Measurements from ENCODE around the gene ARHGAP26. TPM values are rescaled to one million over a fixed set of nuclear protein-coding genes. Genes with fewer than 3 reads are reported as not detected.
"Not testable (repeated sequence)": the region's sequence is repeated elsewhere in the genome, so short reads cannot be mapped to it uniquely, and the experiment has no call there.

Gene ARHGAP26
- total RNA-seq, 4 donors from 2014 or later: 12.4 to 49.5 (median 31.8) TPM

GRCh38 chr5:143083006-143083405, 312.8 kb downstream of the ARHGAP26 start:
- H3K27ac ChIP-seq: no peak overlapping the region
- no peak overlapping the region for H3K4me3 ChIP-seq
- H3K9me3 ChIP-seq: no peaks in the 10 kb centered on the region
- H3K27me3 ChIP-seq: no peaks in the 10 kb centered on the region
- H3K4me1 ChIP-seq: no peaks in the 10 kb centered on the region
- H3K36me3 ChIP-seq: no peaks in the 10 kb centered on the region
- TF ChIP-seq POLR2A (IDR thresholded peaks at IDR 0.05): no peak
- no peak for TF ChIP-seq CTCF (IDR thresholded peaks at IDR 0.05)
- DNase-seq: no peak
- intact Hi-C loops (cut with DNase I; ENCODE audit: low total_unique reads): no loop called here

GRCh38 chr5:143084407-143084806, 314.2 kb downstream of the ARHGAP26 start:
- intact Hi-C loops (cut with DNase I; ENCODE audit: low total_unique reads): no loop called here
- no peak overlapping the region for H3K4me3 ChIP-seq
- no peaks in the 10 kb centered on the region for H3K9me3 ChIP-seq
- DNase-seq: no peak
- H3K27ac ChIP-seq: no peak overlapping the region
- no peaks in the 10 kb centered on the region for H3K36me3 ChIP-seq
- H3K27me3 ChIP-seq: no peaks in the 10 kb centered on the region
- H3K4me1 ChIP-seq: no peaks in the 10 kb centered on the region
- TF ChIP-seq CTCF (IDR thresholded peaks at IDR 0.05): no peak

GRCh38 chr5:143085319-143085917, 315.2 kb downstream of the ARHGAP26 start:
- Histone ChIP-seq H3K27ac (no peak overlapping the region), H3K36me3 (no peaks in the 10 kb centered on the region), H3K4me3 (no peak overlapping the region), H3K27me3 (no peaks in the 10 kb centered on the region), H3K9me3 (no peaks in the 10 kb centered on the region), H3K4me1 (no peaks in the 10 kb centered on the region)
- intact Hi-C loops (cut with DNase I; ENCODE audit: low total_unique reads): no loop called here
- no peak for TF ChIP-seq POLR2A (IDR thresholded peaks at IDR 0.05)
- TF ChIP-seq CTCF (IDR thresholded peaks at IDR 0.05): no peak
- DNase-seq: no peak

- Histone ChIP-seq H3K4me3 (no peak overlapping the region), H3K27ac (no peak overlapping the region), H3K36me3 (no peaks in the 10 kb centered on the region), H3K27me3 (no peaks in the 10 kb centered on the region), H3K9me3 (no peaks in the 10 kb centered on the region), H3K4me1 (no peaks in the 10 kb centered on the region)
- TF ChIP-seq CTCF (IDR thresholded peaks at IDR 0.05) (no peak), POLR2A (IDR thresholded peaks at IDR 0.05) (no peak)
- intact Hi-C loops (cut with DNase I; ENCODE audit: low total_unique reads): no loop called here
- no peak for DNase-seq
Measured at GRCh38 chr5:143086546-143086907, 316.4 kb downstream of the ARHGAP26 start.

- no peak for DNase-seq
- H3K27me3 ChIP-seq: no peaks in the 10 kb centered on the region
- no peak overlapping the region for H3K27ac ChIP-seq
- no peaks in the 10 kb centered on the region for H3K36me3 ChIP-seq
- H3K4me1 ChIP-seq: no peaks in the 10 kb centered on the region
- no peak for TF ChIP-seq POLR2A (IDR thresholded peaks at IDR 0.05)
- TF ChIP-seq CTCF (IDR thresholded peaks at IDR 0.05): no peak
- H3K9me3 ChIP-seq: no peaks in the 10 kb centered on the region
- intact Hi-C loops (cut with DNase I; ENCODE audit: low total_unique reads): no loop called here
- no peak overlapping the region for H3K4me3 ChIP-seq
Measured at GRCh38 chr5:143086908-143087637, 316.9 kb downstream of the ARHGAP26 start.

GRCh38 chr5:143088702-143089101, 318.5 kb downstream of the ARHGAP26 start:
- H3K27ac ChIP-seq; H3K4me1 ChIP-seq; H3K9me3 ChIP-seq; H3K36me3 ChIP-seq; H3K4me3 ChIP-seq; DNase-seq; intact Hi-C loops (cut with DNase I; ENCODE audit: low total_unique reads); H3K27me3 ChIP-seq: not testable (repeated sequence)

GRCh38 chr5:143090044-143090443, 319.9 kb downstream of the ARHGAP26 start:
- H3K36me3 ChIP-seq; DNase-seq; H3K4me1 ChIP-seq; H3K27me3 ChIP-seq; H3K27ac ChIP-seq; H3K4me3 ChIP-seq; H3K9me3 ChIP-seq; intact Hi-C loops (cut with DNase I; ENCODE audit: low total_unique reads): not testable (repeated sequence)

- intact Hi-C loops (cut with DNase I; ENCODE audit: low total_unique reads); H3K36me3 ChIP-seq; H3K4me1 ChIP-seq; H3K27me3 ChIP-seq; DNase-seq; H3K27ac ChIP-seq; H3K9me3 ChIP-seq; H3K4me3 ChIP-seq: not testable (repeated sequence)
Measured at GRCh38 chr5:143092711-143093451, 322.7 kb downstream of the ARHGAP26 start.
